Panc1 (cell line): ENCODE results near the gene MAP4K2. TPM values are rescaled to one million over a fixed set of nuclear protein-coding genes. Genes with fewer than 3 reads are reported as not detected.

Experiments
- ATAC-seq: fragments of 200-7000 bp; cut with Tn5 transposase; 2 replicates; pipeline ENCODE4 v1.9.1; 2020; ENCODE audit warnings: mild to moderate bottlenecking, moderate library complexity
- BruUV-seq: library from RNA; stranded (reverse); fragments of 400-500 nt; replicated peaks from 2 replicates; lab custom pipeline; 2021; lab: Mats Ljungman, UMichigan
- CTCF ChIA-PET: fragments of 300-600 bp; sonication (Branson Sonifier 250); formaldehyde crosslinking; loops from one replicate; lab custom pipeline; 2022; ENCODE audit warnings: antibody characterized with exemption; lab: Charles Lee
- POLR2A ChIA-PET: fragments of 300-600 bp; sonication (Branson Sonifier 250); formaldehyde crosslinking; loops from one replicate; lab custom pipeline; 2022; ENCODE audit warnings: antibody characterized with exemption; lab: Charles Lee
- DNase-seq: peaks from one replicate; pipeline ENCODE4 v3.0.0-alpha.2; 2010; ENCODE audit warnings: low read depth, low spot score
- H3K27ac ChIP-seq: 2 replicates; pipeline ENCODE4 v1.5.1; 2011; ENCODE audit warnings: mild to moderate bottlenecking, low read length, inconsistent platforms
- H3K27me3 ChIP-seq: fragments of 200-500 bp; sonication (Bioruptor generic); 2 replicates; pipeline ENCODE4 v1.6.0; 2014; ENCODE audit warnings: low read length, inconsistent platforms; ENCODE audit not compliant: control insufficient read depth, insufficient read depth
- H3K36me3 ChIP-seq: fragments of 200-500 bp; sonication (Bioruptor generic); 2 replicates; pipeline ENCODE4 v1.5.1; 2014; ENCODE audit warnings: inconsistent platforms, mild to moderate bottlenecking, low read length, moderate library complexity; ENCODE audit not compliant: control insufficient read depth, insufficient read depth
- H3K4me1 ChIP-seq: 2 replicates; pipeline ENCODE4 v1.5.1; 2011; ENCODE audit warnings: inconsistent platforms, mild to moderate bottlenecking, low read length, moderate library complexity; ENCODE audit not compliant: control insufficient read depth, insufficient read depth
- H3K4me3 ChIP-seq, 2 experiments: 2 replicates each; pipeline ENCODE4 v1.5.1; 2011 to 2012; ENCODE audit warnings: low read depth in 2 of 2, low read length in 2 of 2, mild to moderate bottlenecking in 2 of 2, inconsistent platforms in 1 of 2, moderate library complexity in 1 of 2
- H3K9me3 ChIP-seq: fragments of 200-500 bp; sonication (Bioruptor generic); 2 replicates; pipeline ENCODE4 v1.5.1; 2014; ENCODE audit warnings: low read depth, mild to moderate bottlenecking, inconsistent platforms, low read length, moderate library complexity; ENCODE audit not compliant: control insufficient read depth, insufficient read depth
- CTCF ChIP-seq: fragments of 450-650 bp; IDR thresholded peaks from 2 replicates; pipeline ENCODE4 v1.5.1; 2017; ENCODE audit warnings: mild to moderate bottlenecking
- POLR2AphosphoS5 ChIP-seq: IDR thresholded peaks from 2 replicates; pipeline ENCODE4 v1.6.1; 2012; ENCODE audit warnings: mild to moderate bottlenecking, low read depth, low read length, moderate library complexity
- REST ChIP-seq, 2 experiments: IDR thresholded peaks; 2 replicates each; pipeline ENCODE4 v1.6.1; 2011 to 2012; ENCODE audit warnings: low read depth in 2 of 2, control low read depth in 1 of 2, low read length in 1 of 2, mild to moderate bottlenecking in 1 of 2, moderate library complexity in 1 of 2; ENCODE audit not compliant: insufficient read depth in 1 of 2
- SIN3A ChIP-seq: IDR thresholded peaks from 2 replicates; pipeline ENCODE4 v1.6.1; 2012; ENCODE audit warnings: low read depth, mild to moderate bottlenecking, low read length, moderate library complexity, borderline replicate concordance; ENCODE audit not compliant: insufficient read depth
- TCF7L2 ChIP-seq: IDR thresholded peaks from 2 replicates; pipeline ENCODE4 v1.6.1; 2011; ENCODE audit warnings: mild to moderate bottlenecking, low read depth, low read length, inconsistent platforms
- in situ Hi-C: cut with HindIII; loops from 2 replicates; pipeline ENCODE4 v1.10.0; 2016; ENCODE audit warnings: low sequenced_read_pairs, low pct_unique_long_range_greater_than_20kb
- intact Hi-C: fragments of 100-400 bp; cut with micrococcal nuclease; formaldehyde crosslinking; loops from one replicate; pipeline ENCODE4 v1.10.0; 2022; ENCODE audit not compliant: unreplicated experiment
- total RNA-seq: library from RNA; stranded (reverse); gene quantifications from one replicate; pipeline ENCODE4 v1.2.1, GENCODE V29; 2021; ENCODE audit not compliant: unreplicated experiment

Gene MAP4K2
- total RNA-seq, 1 experiment from 2014 or later: 46.4 TPM

GRCh38 chr11:64789331-64790204, 13.4 kb downstream of the MAP4K2 start:
- no peaks in the 10 kb centered on the region for H3K4me1 ChIP-seq
- BruUV-seq: no TSS peak
- no peaks in the 10 kb centered on the region for H3K9me3 ChIP-seq
- intact Hi-C loops (no loop called here), in situ Hi-C loops (no loop called here)
- H3K36me3 ChIP-seq: no peaks in the 10 kb centered on the region
- DNase-seq: no peak
- H3K4me3 ChIP-seq: no peak overlapping the region
- ATAC-seq: no peak
- TF ChIP-seq REST (IDR thresholded peaks at IDR 0.05; ENCODE audit: insufficient read depth in 1 of 2, low read depth in 2 of 2, low read length in 1 of 2): no peak
- TF ChIP-seq POLR2AphosphoS5: no peak
- TF ChIP-seq SIN3A: no peak
- no peak for TF ChIP-seq CTCF
- no peak for TF ChIP-seq TCF7L2
- H3K27me3 ChIP-seq: no peaks in the 10 kb centered on the region
- CTCF ChIA-PET: no interaction called here
- H3K27ac ChIP-seq: no peak overlapping the region
- POLR2A ChIA-PET: no interaction called here

- ATAC-seq (no peak), DNase-seq (no peak)
- ChIA-PET CTCF (interaction anchor here (0.5 to 1.7 kb wide), 3 partner anchors 10 to 222 kb away, joined by 4 to 9 read pairs (median 6); partner anchors contain the start of gene SF1), POLR2A (interaction anchor here (0.8 kb wide), 1 partner anchor 10 kb away, joined by 3 read pairs; the partner anchor contains the start of gene SF1)
- TF ChIP-seq SIN3A (no peak), CTCF (no peak), TCF7L2 (no peak), POLR2AphosphoS5 (no peak), REST (IDR thresholded peaks at IDR 0.05; ENCODE audit: insufficient read depth in 1 of 2, low read depth in 2 of 2, low read length in 1 of 2) (no peak)
- BruUV-seq: no TSS peak
- H3K27me3 ChIP-seq: no peaks in the 10 kb centered on the region
- H3K9me3 ChIP-seq: no peaks in the 10 kb centered on the region
- intact Hi-C loops: no loop called here
- no peak overlapping the region for H3K27ac ChIP-seq
- no peaks in the 10 kb centered on the region for H3K36me3 ChIP-seq
- in situ Hi-C loops: no loop called here
- H3K4me1 ChIP-seq: no peaks in the 10 kb centered on the region
- no peak overlapping the region for H3K4me3 ChIP-seq
Measured at GRCh38 chr11:64788321-64789215, 14.4 kb downstream of the MAP4K2 start.
